Measurements from ENCODE around the gene STK17B. TPM values are rescaled to one million over a fixed set of nuclear protein-coding genes. Genes with fewer than 3 reads are reported as not detected.

STK17B gene
- total and polyA plus RNA-seq, 2 of the 8 experiments (the other 6 are each of a cell fraction or from before 2014, with no cell fraction given) = 1.8 to 10.5 TPM

- no peaks in the 10 kb centered on the region; a peak in 1 of 8 replicates for H3K36me3 ChIP-seq (ENCODE audit: control insufficient read depth in 2 of 4, insufficient read depth in 4 of 4, low read length in 3 of 4)
- no peak overlapping the region for H2BK12ac ChIP-seq (ENCODE audit: low read depth, low read length)
- H3K4me1 ChIP-seq (replicated peaks in 1 of 4; ENCODE audit: control insufficient read depth in 3 of 4, insufficient read depth in 4 of 4, low read length in 3 of 4) = peaks cover 4 to 10% (median 5%) of the 10 kb centered on the region in 4 experiments; a peak in 5 of 7 replicates
- FAIRE-seq (no peak), DNase-seq (ENCODE audit: low read depth in 1 of 2, low spot score in 2 of 2) (no peak)
- H2AK5ac ChIP-seq (ENCODE audit: low read depth, low read length) = no peak overlapping the region
- no peak overlapping the region for H3K4me3 ChIP-seq (ENCODE audit: extremely low read depth in 1 of 4, insufficient read depth in 2 of 4, low read depth in 3 of 4, low read length in 4 of 4)
- CTCF ChIA-PET (ENCODE audit: partially characterized antibody) = interaction anchor here (0.6 to 3.2 kb wide), 4 partner anchors 11 to 33 kb away, joined by 3 to 15 read pairs (median 4); partner anchors contain the start of gene DNAH7
- H3K23me2 ChIP-seq (ENCODE audit: low read depth, low read length) = no peaks in the 10 kb centered on the region
- no peaks in the 10 kb centered on the region for H4K20me1 ChIP-seq (replicated peaks in 1 of 2; ENCODE audit: control insufficient read depth in 1 of 2, insufficient read depth in 2 of 2, low read length in 2 of 2)
- H3K9me3 ChIP-seq (ENCODE audit: insufficient read depth in 2 of 2, low read depth in 1 of 2, low read length in 1 of 2) = no peaks in the 10 kb centered on the region; a peak in 2 of 4 replicates
- no peak overlapping the region for H4K5ac ChIP-seq (ENCODE audit: insufficient read length, low read depth, low read length)
- H3K79me2 ChIP-seq (ENCODE audit: control insufficient read depth in 1 of 2, insufficient read depth in 2 of 2, low read length in 2 of 2) = no peaks in the 10 kb centered on the region
- H2BK120ac ChIP-seq (replicated peaks; ENCODE audit: low read depth, low read length) = no peak overlapping the region
- H2BK15ac ChIP-seq (ENCODE audit: low read length) = no peak overlapping the region; the same call in 1 of the 2 replicates
- no peak overlapping the region for H2AFZ ChIP-seq (ENCODE audit: low read length)
- no peaks in the 10 kb centered on the region for H3K79me1 ChIP-seq (ENCODE audit: low read depth, low read length)
- H2BK20ac ChIP-seq (ENCODE audit: low read length) = no peak overlapping the region
- POLR2A ChIA-PET (ENCODE audit: partially characterized antibody) = no interaction called here
- H3K9ac ChIP-seq (replicated peaks in 1 of 4; ENCODE audit: extremely low read depth in 1 of 4, low read depth in 3 of 4, low read length in 3 of 4) = no peak overlapping the region
- H2BK5ac ChIP-seq (ENCODE audit: low read depth, low read length) = no peak overlapping the region
- 56% methylated on average over 6 of the region's 6 CpGs; no CpG with 5 or more reads in 1 of the 2 experiments for WGBS, 2 experiments (ENCODE audit: extremely low coverage in 1 of 2, insufficient coverage in 1 of 2, insufficient read length in 1 of 2, insufficient replicate concordance in 2 of 2, low coverage in 1 of 2, low lambda C conversion rate in 2 of 2, missing lambda C conversion rate in 1 of 2)
- no peak overlapping the region for H3K4ac ChIP-seq (replicated peaks; ENCODE audit: insufficient read length, low read depth, low read length)
- H3K14ac ChIP-seq (ENCODE audit: insufficient read length) = no peak overlapping the region
- no peak overlapping the region for H3K56ac ChIP-seq (replicated peaks; ENCODE audit: insufficient read length, low read depth, low read length)
- no peak overlapping the region for H4K8ac ChIP-seq (ENCODE audit: extremely low read depth, insufficient read depth, low read length)
- H3K27ac ChIP-seq (ENCODE audit: low read depth, low read length) = no peak overlapping the region
- H4K91ac ChIP-seq (replicated peaks; ENCODE audit: insufficient read length, low read length) = no peak overlapping the region
- no peaks in the 10 kb centered on the region for H3K27me3 ChIP-seq (replicated peaks in 1 of 4; ENCODE audit: control insufficient read depth in 3 of 4, extremely low read depth in 1 of 4, insufficient read depth in 3 of 4, low read length in 3 of 4)
- H3K18ac ChIP-seq (ENCODE audit: extremely low read depth, low read length) = no peak overlapping the region
- H3K4me2 ChIP-seq (ENCODE audit: insufficient read depth in 1 of 2, low read depth in 2 of 2, low read length in 2 of 2) = no peak overlapping the region
- H3K23ac ChIP-seq (ENCODE audit: insufficient read length) = no peak overlapping the region
- TF ChIP-seq KDM4A (IDR thresholded peaks at IDR 0.05; ENCODE audit: low read depth, low read length, severe bottlenecking) = no peak
- TF ChIP-seq NANOG (IDR thresholded peaks at IDR 0.05; ENCODE audit: insufficient read depth, low read depth, low read length, poor library complexity, severe bottlenecking) = no peak
- TF ChIP-seq TAF1 (IDR thresholded peaks at IDR 0.05; ENCODE audit: low read depth, low read length) = no peak
- no peak for TF ChIP-seq E2F6 (IDR thresholded peaks at IDR 0.05)
These were observed 69.9 kb downstream of the STK17B start for GRCh38 chr2:196101325-196101991.

All from H1 (cell line).